Measurements from ENCODE around the gene CINP.
A peak's percentile ranks its signal among the peaks of the same experiment; 100 is the strongest.
"Not testable (repeated sequence)": the region's sequence is repeated elsewhere in the genome, so short reads cannot be mapped to it uniquely, and the experiment has no call there.

CINP gene

GRCh38 chr14:102319351-102320032 lies 43.2 kb downstream of the CINP start, which contains the start of gene ZNF839:
TSS of gene ZNF839 (plus strand) at chr14:102319746. CDS start at chr14:102319766, 20 bp downstream.
- DNase-seq = peak; percentile 34

- DNase-seq = no peak
Measured at GRCh38 chr14:102318781-102319276, 43.9 kb downstream of the CINP start.

- DNase-seq = peak; percentile 51
Measured at GRCh38 chr14:102317564-102318248, 45.0 kb downstream of the CINP start.

- peak; percentile 76 for DNase-seq
Measured at GRCh38 chr14:102316743-102317563, 45.7 kb downstream of the CINP start.

GRCh38 chr14:102316338-102316742 lies 46.4 kb downstream of the CINP start:
- DNase-seq = no peak

GRCh38 chr14:102315121-102315520 lies 47.6 kb downstream of the CINP start:
- DNase-seq = no peak

- DNase-seq = peak; percentile 59
Measured at GRCh38 chr14:102314242-102315011, 48.3 kb downstream of the CINP start.

GRCh38 chr14:102304611-102305506 lies 57.8 kb downstream of the CINP start, which contains the start of gene MOK:
TSS of gene MOK (minus strand) at chr14:102305164. CDS start at chr14:102304968, 196 bp downstream.
- peak; percentile 87 for DNase-seq

- DNase-seq = no peak
Measured at GRCh38 chr14:102303664-102304063, 59.0 kb downstream of the CINP start.

GRCh38 chr14:102298303-102299070 lies 64.2 kb downstream of the CINP start:
- DNase-seq = not testable (repeated sequence)

All from NCI-H1417 treated with DMSO at 0.1 percent for 48 hours (cell line).